HepG2 (cell line): ENCODE data around the gene OR6S1. TPM values are rescaled to one million over a fixed set of nuclear protein-coding genes. Genes with fewer than 3 reads are reported as not detected.

ENCODE experiments used
- ADNP ChIP-seq: sonication (generic); formaldehyde crosslinking; IDR thresholded peaks from 2 replicates; pipeline ENCODE4 v1.4.0; 2020; ENCODE audit warnings: missing genetic modification reagents
- ARID5B ChIP-seq: IDR thresholded peaks from 2 replicates; pipeline ENCODE4 v1.4.0; 2020; ENCODE audit warnings: mild to moderate bottlenecking, missing genetic modification reagents
- ELF1 ChIP-seq: sonication (generic); formaldehyde crosslinking; IDR thresholded peaks from 2 replicates; pipeline ENCODE4 v1.4.0; 2020; ENCODE audit warnings: missing genetic modification reagents
- ETS1 ChIP-seq: sonication (generic); formaldehyde crosslinking; IDR thresholded peaks from 2 replicates; pipeline ENCODE4 v1.4.0; 2020; ENCODE audit warnings: missing genetic modification reagents
- ZBTB8A ChIP-seq: sonication (generic); formaldehyde crosslinking; IDR thresholded peaks from 2 replicates; pipeline ENCODE4 v1.4.0; 2020; ENCODE audit warnings: mild to moderate bottlenecking, low read depth, missing genetic modification reagents, borderline replicate concordance
- ZEB1 ChIP-seq: IDR thresholded peaks from 2 replicates; pipeline ENCODE4 v1.6.1; 2012; ENCODE audit warnings: mild to moderate bottlenecking, low read depth, inconsistent platforms; ENCODE audit not compliant: insufficient replicate concordance
- ZNF317 ChIP-seq: sonication (generic); formaldehyde crosslinking; IDR thresholded peaks from 2 replicates; pipeline ENCODE4 v1.5.0; 2020; ENCODE audit warnings: mild to moderate bottlenecking, missing genetic modification reagents
- ZNF652 ChIP-seq: IDR thresholded peaks from 2 replicates; pipeline ENCODE4 v1.6.1; 2016; ENCODE audit warnings: low read depth, borderline replicate concordance
- ZNF678 ChIP-seq: sonication (generic); formaldehyde crosslinking; IDR thresholded peaks from 2 replicates; pipeline ENCODE4 v1.4.0; 2020; ENCODE audit warnings: mild to moderate bottlenecking, missing genetic modification reagents
- polyA plus RNA-seq, 8 experiments: library from polyadenylated mRNA; depleted of rRNA in 3 of 8; stranded (reverse) in 7 of 8; unstranded in 1 of 8; fragments of >200 nt; fragmentation: Illumina TruSeq in 4 of 8; extraction: Trizol in 4 of 8; gene quantifications; 2 replicates each; pipeline versions ENCODE4 v1.2.1 to v1.2.3, GENCODE V29; 2011 to 2016; ENCODE audit warnings: low read depth in 4 of 8, missing spikeins in 1 of 8, mixed read lengths in 1 of 8; ENCODE audit not compliant: insufficient read depth in 1 of 8
- total RNA-seq, 5 experiments: library from RNA; depleted of rRNA; stranded (reverse); fragments of >200 nt; fragmentation: Illumina TruSeq; extraction: Trizol; gene quantifications; 2 replicates each; pipeline ENCODE4 v1.2.3, GENCODE V29; 2016; ENCODE audit warnings: low read depth in 1 of 5
- TF ChIP-seq, protein P1 (sequence below): sonication (generic); formaldehyde crosslinking; IDR thresholded peaks from 2 replicates; pipeline ENCODE4 v1.5.1; 2020; ENCODE audit warnings: mild to moderate bottlenecking, moderate library complexity, missing genetic modification reagents
- TF ChIP-seq, protein P2 (sequence below): IDR thresholded peaks from 2 replicates; pipeline ENCODE4 v1.6.1; 2018; ENCODE audit warnings: missing genetic modification reagents, mild to moderate bottlenecking, missing compliant biosample characterization
- TF ChIP-seq, protein P3 (sequence below): sonication (generic); formaldehyde crosslinking; conservative IDR thresholded peaks from 2 replicates; pipeline ENCODE4 v1.4.0; 2020; ENCODE audit warnings: mild to moderate bottlenecking, missing genetic modification reagents, moderate library complexity

OR6S1 gene
- total and polyA plus RNA-seq, 2 of the 13 experiments (the other 11 are each of a cell fraction or from before 2014, with no cell fraction given) = 0.09 TPM; not detected in 1

- TF ChIP-seq ETS1 = 0 out of 2 replicates have a peak, but pooled peaks have one; percentile 63
- TF ChIP-seq, protein P1, sequence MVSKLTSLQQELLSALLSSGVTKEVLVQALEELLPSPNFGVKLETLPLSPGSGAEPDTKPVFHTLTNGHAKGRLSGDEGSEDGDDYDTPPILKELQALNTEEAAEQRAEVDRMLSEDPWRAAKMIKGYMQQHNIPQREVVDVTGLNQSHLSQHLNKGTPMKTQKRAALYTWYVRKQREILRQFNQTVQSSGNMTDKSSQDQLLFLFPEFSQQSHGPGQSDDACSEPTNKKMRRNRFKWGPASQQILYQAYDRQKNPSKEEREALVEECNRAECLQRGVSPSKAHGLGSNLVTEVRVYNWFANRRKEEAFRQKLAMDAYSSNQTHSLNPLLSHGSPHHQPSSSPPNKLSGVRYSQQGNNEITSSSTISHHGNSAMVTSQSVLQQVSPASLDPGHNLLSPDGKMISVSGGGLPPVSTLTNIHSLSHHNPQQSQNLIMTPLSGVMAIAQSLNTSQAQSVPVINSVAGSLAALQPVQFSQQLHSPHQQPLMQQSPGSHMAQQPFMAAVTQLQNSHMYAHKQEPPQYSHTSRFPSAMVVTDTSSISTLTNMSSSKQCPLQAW (CRISPR knock-in tag) = peak; percentile 65
- peak; percentile 81 for TF ChIP-seq ZNF317 (CRISPR knock-in tag)
- no peak for TF ChIP-seq ZNF652
- TF ChIP-seq, protein P2, sequence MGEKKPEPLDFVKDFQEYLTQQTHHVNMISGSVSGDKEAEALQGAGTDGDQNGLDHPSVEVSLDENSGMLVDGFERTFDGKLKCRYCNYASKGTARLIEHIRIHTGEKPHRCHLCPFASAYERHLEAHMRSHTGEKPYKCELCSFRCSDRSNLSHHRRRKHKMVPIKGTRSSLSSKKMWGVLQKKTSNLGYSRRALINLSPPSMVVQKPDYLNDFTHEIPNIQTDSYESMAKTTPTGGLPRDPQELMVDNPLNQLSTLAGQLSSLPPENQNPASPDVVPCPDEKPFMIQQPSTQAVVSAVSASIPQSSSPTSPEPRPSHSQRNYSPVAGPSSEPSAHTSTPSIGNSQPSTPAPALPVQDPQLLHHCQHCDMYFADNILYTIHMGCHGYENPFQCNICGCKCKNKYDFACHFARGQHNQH = peak; percentile 76; the same call in 1 of the 2 replicates
- 0 out of 2 replicates have a peak, but pooled peaks have one; percentile 15 for TF ChIP-seq ARID5B (CRISPR knock-in tag)
- no peak for TF ChIP-seq ZEB1
- TF ChIP-seq, protein P3, sequence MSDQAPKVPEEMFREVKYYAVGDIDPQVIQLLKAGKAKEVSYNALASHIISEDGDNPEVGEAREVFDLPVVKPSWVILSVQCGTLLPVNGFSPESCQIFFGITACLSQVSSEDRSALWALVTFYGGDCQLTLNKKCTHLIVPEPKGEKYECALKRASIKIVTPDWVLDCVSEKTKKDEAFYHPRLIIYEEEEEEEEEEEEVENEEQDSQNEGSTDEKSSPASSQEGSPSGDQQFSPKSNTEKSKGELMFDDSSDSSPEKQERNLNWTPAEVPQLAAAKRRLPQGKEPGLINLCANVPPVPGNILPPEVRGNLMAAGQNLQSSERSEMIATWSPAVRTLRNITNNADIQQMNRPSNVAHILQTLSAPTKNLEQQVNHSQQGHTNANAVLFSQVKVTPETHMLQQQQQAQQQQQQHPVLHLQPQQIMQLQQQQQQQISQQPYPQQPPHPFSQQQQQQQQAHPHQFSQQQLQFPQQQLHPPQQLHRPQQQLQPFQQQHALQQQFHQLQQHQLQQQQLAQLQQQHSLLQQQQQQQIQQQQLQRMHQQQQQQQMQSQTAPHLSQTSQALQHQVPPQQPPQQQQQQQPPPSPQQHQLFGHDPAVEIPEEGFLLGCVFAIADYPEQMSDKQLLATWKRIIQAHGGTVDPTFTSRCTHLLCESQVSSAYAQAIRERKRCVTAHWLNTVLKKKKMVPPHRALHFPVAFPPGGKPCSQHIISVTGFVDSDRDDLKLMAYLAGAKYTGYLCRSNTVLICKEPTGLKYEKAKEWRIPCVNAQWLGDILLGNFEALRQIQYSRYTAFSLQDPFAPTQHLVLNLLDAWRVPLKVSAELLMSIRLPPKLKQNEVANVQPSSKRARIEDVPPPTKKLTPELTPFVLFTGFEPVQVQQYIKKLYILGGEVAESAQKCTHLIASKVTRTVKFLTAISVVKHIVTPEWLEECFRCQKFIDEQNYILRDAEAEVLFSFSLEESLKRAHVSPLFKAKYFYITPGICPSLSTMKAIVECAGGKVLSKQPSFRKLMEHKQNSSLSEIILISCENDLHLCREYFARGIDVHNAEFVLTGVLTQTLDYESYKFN (CRISPR knock-in tag) = peak; percentile 45; the same call in 1 of the 2 replicates
- TF ChIP-seq ADNP = peak; percentile 92
- TF ChIP-seq ZNF678 (CRISPR knock-in tag) = peak; percentile 89
- 0 out of 2 replicates have a peak, but pooled peaks have one; percentile 23 for TF ChIP-seq ELF1 (CRISPR knock-in tag)
- TF ChIP-seq ZBTB8A (CRISPR knock-in tag) = 0 out of 2 replicates have a peak, but pooled peaks have one; percentile 27
Observed at GRCh38 chr14:20681348-20682126, 40.0 kb upstream of the OR6S1 start (continued).
